ENCODE data around the gene TADA1.

The TADA1 gene

DNA sequence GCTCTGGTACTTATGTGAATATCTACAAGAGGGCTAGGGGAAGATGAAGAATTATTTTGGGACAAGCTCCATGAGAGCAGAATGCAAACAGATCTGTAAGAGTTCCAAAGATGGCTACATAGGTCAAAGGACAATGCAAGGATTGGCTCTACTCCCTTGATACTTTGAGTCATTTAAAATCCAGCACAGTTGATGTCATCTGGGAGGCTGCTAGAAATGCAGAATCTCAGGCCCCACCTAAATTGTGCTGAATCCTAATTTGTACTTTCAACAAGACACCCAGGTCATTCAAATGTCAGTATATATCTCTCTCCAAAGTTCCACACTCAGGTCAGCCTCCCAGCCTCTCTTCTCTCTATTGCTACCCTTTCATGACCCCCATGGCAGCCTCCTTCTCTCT, 23.7 kb upstream of the TADA1 start:
- no peak for DNase-seq (ENCODE audit: low read depth)
- H3K4me3 ChIP-seq (ENCODE audit: control insufficient read depth, low read depth, low read length): no peak overlapping the region
- TF ChIP-seq, protein P1, sequence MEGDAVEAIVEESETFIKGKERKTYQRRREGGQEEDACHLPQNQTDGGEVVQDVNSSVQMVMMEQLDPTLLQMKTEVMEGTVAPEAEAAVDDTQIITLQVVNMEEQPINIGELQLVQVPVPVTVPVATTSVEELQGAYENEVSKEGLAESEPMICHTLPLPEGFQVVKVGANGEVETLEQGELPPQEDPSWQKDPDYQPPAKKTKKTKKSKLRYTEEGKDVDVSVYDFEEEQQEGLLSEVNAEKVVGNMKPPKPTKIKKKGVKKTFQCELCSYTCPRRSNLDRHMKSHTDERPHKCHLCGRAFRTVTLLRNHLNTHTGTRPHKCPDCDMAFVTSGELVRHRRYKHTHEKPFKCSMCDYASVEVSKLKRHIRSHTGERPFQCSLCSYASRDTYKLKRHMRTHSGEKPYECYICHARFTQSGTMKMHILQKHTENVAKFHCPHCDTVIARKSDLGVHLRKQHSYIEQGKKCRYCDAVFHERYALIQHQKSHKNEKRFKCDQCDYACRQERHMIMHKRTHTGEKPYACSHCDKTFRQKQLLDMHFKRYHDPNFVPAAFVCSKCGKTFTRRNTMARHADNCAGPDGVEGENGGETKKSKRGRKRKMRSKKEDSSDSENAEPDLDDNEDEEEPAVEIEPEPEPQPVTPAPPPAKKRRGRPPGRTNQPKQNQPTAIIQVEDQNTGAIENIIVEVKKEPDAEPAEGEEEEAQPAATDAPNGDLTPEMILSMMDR (conservative IDR thresholded peaks at IDR 0.05; ENCODE audit: control insufficient read depth, insufficient read depth, low read depth, low read length): no peak

DNA sequence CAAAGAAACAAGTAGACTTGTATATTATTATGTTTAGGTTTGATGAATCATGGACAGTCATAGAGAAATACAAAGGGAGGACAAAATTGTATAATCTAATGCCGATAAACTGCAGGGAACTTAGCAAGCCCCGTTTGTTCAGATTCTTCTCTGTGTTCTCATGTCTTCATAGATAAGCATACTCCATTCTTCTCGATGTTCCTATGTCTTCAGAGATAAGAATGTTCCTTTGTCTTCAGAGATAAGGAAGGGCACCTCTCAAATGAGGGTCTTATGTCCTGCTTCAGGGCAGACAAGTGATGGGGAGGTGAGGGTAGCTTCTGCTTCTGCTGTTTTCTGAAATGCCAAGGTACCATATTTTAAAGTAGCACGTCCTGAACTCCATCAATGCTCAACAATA, 19.7 kb upstream of the TADA1 start:
- H3K4me3 ChIP-seq (ENCODE audit: control insufficient read depth, low read depth, low read length): no peak overlapping the region
- TF ChIP-seq, protein P1 (conservative IDR thresholded peaks at IDR 0.05; ENCODE audit: control insufficient read depth, insufficient read depth, low read depth, low read length): no peak
- DNase-seq (ENCODE audit: low read depth): no peak

DNA sequence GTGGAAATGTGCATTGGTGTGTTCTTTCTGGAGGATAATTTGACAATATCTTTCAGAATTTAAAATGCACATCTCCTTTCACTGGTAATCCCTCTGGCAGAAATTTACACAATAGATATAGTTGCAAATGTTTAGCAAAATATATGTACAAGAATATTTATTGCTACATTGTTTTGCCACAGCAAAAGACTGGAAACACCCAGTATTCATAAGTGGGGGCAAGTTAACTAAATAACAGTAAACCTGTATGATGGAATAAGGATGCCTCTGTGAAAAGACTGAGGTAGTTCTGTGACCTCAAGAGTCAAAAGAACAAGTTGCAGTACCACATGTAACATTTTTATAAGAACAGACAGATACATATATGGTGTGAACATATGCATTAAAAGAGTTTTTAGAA, 13.7 kb upstream of the TADA1 start:
- DNase-seq (ENCODE audit: low read depth): no peak
- H3K4me3 ChIP-seq (ENCODE audit: control insufficient read depth, low read depth, low read length): no peak overlapping the region
- TF ChIP-seq, protein P1 (conservative IDR thresholded peaks at IDR 0.05; ENCODE audit: control insufficient read depth, insufficient read depth, low read depth, low read length): no peak

DNA sequence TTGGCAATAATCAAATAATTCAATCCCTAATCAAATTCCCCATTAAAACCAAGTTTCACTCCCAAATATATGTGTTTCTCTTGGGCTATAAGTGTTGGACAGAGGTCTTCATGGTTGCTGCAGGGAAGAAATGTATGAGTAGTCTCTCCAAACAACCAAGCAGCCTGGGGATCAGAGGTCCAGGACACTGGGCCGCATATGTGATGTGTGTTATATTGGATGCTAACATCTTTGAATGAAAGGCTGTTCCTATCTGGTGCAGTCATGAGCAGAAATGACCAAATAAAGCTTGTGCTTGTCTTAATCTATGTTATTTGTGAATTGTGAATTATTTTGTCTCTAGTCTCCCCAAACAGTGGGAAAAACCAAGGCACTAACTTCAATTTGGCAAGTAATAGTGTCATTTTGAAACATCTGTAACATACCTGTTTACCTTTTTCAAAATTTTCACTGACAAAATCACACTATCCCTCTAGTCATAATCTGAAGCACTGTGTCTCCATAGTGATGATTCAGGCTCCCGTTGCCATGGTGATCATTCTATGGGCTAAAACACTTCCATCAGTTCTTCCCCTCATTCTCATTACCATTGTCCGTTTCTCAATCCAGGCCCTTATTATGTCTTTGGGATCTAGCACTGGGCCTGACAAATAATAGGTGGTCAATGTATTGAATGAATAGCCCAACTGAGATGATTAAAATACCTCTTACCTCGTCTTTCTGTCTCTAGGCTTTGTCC, 12.5 kb upstream of the TADA1 start:
- H3K4me3 ChIP-seq (ENCODE audit: control insufficient read depth, low read depth, low read length): no peak overlapping the region
- DNase-seq (ENCODE audit: low read depth): peak; percentile 4
- TF ChIP-seq, protein P1 (conservative IDR thresholded peaks at IDR 0.05; ENCODE audit: control insufficient read depth, insufficient read depth, low read depth, low read length): no peak

DNA sequence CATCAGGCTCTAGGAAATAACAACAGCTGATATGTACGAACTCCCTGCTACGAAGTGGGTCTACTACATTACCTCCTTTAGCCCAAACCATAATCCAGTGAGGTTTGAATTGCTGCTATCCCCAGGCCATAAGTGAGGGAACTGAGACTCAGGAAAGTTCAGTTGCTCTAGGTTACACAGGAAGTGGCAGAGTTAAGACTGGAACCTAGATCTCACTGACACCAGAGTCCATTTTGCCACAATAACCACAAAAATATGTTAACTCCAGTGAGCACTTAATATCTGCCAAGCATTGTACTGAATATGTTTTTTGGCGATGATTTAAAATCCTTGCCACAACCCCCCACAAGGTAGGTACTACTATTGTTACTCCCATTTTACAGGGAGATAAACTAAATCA, 8.9 kb upstream of the TADA1 start:
- H3K4me3 ChIP-seq (ENCODE audit: control insufficient read depth, low read depth, low read length): no peak overlapping the region
- TF ChIP-seq, protein P1 (conservative IDR thresholded peaks at IDR 0.05; ENCODE audit: control insufficient read depth, insufficient read depth, low read depth, low read length): no peak
- no peak for DNase-seq (ENCODE audit: low read depth)

DNA sequence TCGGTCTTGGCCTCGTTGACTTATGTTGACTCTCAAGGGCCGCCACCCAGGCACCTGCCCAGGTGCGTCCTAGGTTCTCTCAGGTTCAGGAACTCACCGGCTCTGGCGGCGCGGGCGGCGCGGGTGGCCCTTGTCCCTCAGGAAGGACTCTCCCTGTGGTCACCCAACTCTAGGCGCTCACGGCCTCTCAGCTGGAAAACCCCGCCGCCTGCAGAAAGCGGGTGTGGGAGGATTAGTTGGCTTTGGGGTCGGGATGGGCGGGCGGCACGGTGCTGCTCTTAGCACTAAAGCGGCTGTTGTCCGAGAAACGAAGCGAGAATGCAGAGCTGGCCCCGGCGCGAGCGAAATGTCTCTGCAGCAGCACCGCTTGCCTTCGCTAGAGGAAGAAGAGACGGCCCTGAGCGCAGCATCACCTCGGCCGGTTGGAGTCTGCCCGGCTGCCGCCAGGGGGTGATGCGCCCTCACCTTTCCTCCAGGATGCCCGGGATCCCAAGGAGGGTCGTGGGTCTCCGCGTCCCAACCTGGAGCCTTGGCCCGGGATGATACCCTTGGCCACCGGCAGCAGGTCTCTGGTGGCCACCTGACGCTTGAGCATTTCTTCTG, 8.1 kb upstream of the TADA1 start:
- TF ChIP-seq, protein P1 (conservative IDR thresholded peaks at IDR 0.05; ENCODE audit: control insufficient read depth, insufficient read depth, low read depth, low read length): peak; percentile 60
- peak; percentile 28 for DNase-seq (ENCODE audit: low read depth)
- no peak overlapping the region for H3K4me3 ChIP-seq (ENCODE audit: control insufficient read depth, low read depth, low read length)

Measured in fibroblast of mammary gland (primary cell).